Retinal pigment epithelial cell (primary cell): Measurements from ENCODE around the gene NPAS3.
A peak's percentile ranks its signal among the peaks of the same experiment; 100 is the strongest.

Source experiments
- DNase-seq: peaks from one replicate; pipeline ENCODE4 v3.0.0-alpha.2; 2010; ENCODE audit warnings: low read depth
- H3K4me3 ChIP-seq: 2 replicates; pipeline ENCODE4 v1.5.1; 2011; ENCODE audit warnings: mild to moderate bottlenecking, low read length, control low read depth, moderate library complexity
- TF ChIP-seq, protein P1 (sequence below): conservative IDR thresholded peaks from 2 replicates; pipeline ENCODE4 v1.5.1; 2011; ENCODE audit warnings: low read depth, low read length, control low read depth, inconsistent platforms

The NPAS3 gene

DNA sequence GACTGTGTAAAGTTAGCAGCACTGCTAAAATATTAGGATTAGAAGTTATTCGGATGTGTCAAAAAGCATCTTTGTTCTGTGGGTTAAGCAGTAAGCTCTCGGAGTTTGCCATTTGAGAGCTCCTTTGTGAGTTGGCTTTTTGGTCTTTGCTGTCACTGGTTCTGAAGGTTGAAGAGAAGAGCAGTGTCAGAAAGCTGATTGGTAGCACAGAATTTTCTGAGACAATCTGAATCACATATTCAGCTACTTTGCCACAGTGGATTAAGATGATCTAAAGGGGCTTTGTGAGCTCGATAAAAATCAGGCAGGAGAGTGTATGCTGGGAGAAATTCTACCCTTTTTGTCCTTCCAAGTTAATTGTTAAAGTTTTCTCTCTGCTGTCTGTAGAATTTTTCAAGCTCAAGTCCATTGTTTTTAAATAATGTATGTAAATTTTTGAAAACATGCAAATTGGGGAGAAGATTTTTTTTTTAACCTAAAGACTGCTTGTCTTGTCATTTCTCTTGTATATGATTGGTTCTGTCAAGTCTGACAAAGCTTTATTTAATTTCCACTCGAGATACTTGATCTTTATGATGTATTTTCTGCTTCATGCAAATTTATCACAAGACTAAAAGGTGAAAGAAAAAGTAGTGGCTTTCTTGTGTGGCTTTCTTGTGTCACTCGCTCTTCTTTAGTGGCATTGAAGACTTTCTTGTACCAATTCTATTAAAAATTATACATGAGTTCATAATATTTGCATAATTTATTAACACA is 704.9 kb downstream of the NPAS3 start:
- no peak for DNase-seq
- no peak overlapping the region for H3K4me3 ChIP-seq
- TF ChIP-seq, protein P1, sequence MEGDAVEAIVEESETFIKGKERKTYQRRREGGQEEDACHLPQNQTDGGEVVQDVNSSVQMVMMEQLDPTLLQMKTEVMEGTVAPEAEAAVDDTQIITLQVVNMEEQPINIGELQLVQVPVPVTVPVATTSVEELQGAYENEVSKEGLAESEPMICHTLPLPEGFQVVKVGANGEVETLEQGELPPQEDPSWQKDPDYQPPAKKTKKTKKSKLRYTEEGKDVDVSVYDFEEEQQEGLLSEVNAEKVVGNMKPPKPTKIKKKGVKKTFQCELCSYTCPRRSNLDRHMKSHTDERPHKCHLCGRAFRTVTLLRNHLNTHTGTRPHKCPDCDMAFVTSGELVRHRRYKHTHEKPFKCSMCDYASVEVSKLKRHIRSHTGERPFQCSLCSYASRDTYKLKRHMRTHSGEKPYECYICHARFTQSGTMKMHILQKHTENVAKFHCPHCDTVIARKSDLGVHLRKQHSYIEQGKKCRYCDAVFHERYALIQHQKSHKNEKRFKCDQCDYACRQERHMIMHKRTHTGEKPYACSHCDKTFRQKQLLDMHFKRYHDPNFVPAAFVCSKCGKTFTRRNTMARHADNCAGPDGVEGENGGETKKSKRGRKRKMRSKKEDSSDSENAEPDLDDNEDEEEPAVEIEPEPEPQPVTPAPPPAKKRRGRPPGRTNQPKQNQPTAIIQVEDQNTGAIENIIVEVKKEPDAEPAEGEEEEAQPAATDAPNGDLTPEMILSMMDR = no peak

GRCh38 chr14:33646692-33647260 is 708.1 kb downstream of the NPAS3 start:
- H3K4me3 ChIP-seq = no peak overlapping the region
- peak; percentile 25 for DNase-seq
- TF ChIP-seq, protein P1 = no peak

GRCh38 chr14:33647385-33647786 is 708.7 kb downstream of the NPAS3 start:
- H3K4me3 ChIP-seq = no peak overlapping the region
- peak; percentile 85 for DNase-seq
- TF ChIP-seq, protein P1 = no peak

DNA sequence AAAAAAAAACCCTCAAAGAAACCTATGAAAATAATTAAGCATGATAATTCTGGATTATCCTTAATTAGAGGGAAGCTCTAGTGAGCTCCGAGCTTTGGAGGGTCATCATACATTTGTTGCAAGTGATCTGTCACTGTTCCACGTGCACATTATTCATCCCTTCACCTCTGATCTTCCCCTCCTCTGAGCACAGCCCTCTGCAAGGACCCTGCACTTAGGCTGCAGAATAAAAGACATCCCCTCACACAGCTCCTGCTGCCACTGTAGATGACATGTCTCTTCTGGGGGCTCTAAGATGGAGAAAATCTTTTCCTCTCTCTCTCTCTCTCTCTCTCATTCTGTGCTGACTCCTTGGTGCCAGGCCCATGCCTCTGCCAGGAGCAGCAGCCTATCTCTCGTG is 711.8 kb downstream of the NPAS3 start:
- DNase-seq = no peak
- TF ChIP-seq, protein P1 = no peak
- H3K4me3 ChIP-seq = no peak overlapping the region

DNA sequence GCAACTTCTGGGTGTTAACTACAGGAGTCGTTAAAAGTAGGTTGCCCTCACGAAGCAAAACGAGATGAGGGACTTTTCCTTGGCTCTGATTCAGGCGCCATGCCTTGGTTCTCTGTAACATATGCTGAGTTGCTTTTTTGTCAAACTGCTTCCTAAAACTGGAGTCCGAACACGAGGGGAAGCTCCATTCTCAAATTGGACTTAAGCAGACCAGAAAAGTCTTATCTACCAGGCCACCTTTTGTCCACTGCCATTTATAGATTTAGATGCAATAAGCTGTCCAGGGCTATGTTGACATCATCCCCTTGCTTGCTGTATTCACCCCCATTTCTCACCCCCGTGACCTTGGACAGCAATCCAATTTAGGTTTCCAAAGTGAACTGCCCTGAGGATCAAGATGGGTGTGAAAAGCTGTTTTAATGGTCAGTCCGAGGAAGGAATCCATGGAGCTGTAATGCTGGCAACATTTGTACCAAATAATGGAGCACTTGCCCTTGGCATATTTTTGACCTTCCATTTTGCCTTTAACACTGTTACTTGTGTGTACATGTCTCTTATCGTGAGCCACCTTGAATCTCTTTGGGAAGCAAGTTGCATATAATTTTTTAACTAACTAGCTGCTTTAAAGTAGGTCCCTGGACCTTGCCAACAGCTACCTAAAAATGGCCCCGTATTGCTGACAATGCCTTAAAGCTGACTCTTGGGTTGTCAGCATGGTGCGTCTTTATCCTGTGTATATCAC is 714.1 kb downstream of the NPAS3 start:
- no peak overlapping the region for H3K4me3 ChIP-seq
- TF ChIP-seq, protein P1 = no peak
- no peak for DNase-seq

- no peak overlapping the region for H3K4me3 ChIP-seq
- TF ChIP-seq, protein P1 = no peak
- DNase-seq = no peak
Measured at GRCh38 chr14:33653308-33653695, 714.6 kb downstream of the NPAS3 start.
